ENCODE measurements around the gene SELL.
"Not testable (repeated sequence)": the region's sequence is repeated elsewhere in the genome, so short reads cannot be mapped to it uniquely, and the experiment has no call there.

The SELL gene

DNA sequence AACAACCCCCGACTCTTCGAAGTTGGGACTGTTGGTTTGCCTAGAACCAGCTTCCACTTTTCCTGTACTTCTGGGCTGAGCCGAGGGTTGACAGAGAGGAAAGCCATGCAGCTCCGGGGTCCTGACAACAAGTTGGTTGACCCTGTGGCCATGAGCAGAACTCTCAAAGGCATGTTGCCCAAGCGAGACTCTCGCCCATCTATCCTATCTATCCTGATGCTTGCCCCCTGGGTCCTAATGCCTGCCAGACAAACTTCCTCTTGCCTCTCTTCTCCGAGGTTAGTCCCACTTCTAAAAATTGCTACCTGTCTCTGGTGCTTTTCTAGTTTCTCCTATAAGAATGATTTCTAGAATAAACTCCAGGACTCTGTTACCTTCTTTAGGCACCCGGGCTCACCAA, 48.7 kb downstream of the SELL start:
- not testable (repeated sequence) for FAIRE-seq

DNA sequence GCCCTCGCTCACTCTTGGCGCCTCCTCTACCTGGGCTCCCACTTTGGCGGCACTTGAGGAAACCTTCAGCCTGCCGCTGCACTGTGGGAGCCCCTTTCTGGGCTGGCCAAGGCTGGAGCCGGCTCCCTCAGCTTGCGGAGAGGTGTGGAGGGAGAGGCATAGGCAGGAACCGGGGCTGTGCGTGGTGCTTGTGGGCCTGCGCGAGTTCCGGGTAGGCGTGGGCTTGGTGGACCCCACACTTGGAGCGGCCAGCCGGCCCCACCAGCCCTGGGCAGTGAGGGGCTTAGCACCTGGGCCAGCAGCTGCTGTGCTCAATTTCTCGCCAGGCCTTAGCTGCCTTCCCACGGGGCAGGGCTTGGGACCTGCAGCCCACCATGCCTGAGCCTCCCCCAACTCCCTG, 50.4 kb downstream of the SELL start:
- FAIRE-seq = not testable (repeated sequence)

DNA sequence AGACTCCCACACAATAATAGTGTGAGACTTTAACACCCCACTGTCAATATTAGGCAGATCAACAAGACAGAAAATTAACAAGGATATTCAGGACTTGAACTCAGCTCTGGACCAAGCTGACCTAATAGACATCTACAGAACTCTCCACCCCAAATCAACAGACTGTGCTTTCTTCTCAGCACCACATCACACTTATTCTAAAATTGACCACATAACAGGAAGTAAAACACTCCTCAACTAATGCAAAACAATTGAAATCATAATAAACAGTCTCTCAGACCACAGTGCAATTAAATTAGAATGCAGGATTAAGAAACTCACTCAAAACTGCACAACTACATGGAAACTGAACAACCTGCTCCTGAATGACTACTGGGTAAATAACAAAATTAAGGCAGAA, 52.6 kb downstream of the SELL start:
- FAIRE-seq = not testable (repeated sequence)

DNA sequence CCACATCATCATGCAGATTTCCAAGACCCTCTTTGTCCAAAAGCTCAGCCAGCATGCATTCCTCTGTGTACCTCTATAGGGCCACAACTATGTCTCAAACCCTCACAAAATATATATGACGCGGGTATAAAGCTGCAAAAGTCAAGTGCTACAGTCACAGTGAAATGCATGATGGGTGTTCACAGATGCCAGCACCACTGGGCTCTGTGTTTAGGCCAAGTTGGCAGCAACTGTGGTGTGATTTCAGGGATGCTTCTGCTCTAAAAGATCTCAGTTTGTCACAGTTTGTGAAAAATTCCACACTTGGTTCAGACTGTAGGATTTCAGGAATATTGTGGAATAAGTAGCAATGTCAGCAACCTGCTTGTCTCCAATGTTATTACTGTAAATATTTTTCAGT, 57.5 kb downstream of the SELL start:
- FAIRE-seq = no peak

DNA sequence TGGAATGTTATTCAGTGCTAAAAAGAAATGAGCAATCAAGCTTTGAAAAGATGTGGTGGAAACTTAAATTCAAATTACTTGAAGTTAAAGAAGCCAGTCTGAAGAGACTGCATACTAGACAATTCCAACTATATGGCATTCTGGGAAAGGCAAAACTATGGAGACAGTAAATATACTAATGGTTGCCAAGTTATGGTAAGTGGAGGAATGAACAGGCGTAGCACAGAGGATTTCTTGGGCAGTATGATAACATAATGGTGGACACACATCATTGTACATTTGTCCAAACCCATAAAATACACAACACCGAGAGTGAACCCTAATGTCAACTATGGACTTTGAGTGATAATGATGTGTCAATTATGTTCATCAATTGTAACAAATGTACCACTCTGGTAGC, 60.4 kb downstream of the SELL start:
- FAIRE-seq = no peak

DNA sequence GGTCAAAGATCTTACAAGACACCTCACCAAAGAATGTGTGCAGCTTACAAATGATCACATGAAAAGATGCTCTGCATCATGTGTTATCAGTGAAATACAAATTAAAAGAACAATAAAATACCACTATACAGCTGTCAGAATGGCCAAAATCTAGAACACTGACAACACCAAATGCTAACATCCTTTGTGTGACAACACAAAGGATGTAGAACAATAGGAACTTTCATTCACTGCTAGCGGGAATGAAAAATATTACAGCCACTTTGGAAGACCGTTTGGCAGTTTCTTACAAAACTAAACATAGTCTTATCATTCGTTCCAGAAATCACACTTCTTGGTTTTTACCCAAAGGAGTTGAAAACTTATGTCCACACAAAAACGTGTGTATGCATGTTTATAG, 60.9 kb downstream of the SELL start:
- FAIRE-seq = no peak

DNA sequence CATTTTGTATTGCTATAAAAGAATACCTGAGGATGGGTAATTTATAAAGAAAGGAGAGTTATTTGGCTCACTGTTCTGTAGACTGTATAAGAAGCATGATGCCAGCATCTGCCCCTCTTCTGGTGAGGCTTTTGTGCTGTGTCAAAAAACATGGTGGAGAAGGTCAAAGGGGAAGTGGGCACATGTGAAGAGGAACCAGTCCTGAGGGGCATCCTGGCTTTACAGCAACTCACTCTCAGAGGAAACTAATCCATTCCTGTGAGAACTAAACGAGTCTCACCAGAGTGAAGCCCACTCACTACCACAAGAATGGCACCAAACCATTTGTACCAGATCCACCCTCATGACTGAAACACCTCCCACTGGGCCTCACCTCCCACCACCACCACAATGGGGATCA, 62.7 kb downstream of the SELL start:
- FAIRE-seq = no peak

DNA sequence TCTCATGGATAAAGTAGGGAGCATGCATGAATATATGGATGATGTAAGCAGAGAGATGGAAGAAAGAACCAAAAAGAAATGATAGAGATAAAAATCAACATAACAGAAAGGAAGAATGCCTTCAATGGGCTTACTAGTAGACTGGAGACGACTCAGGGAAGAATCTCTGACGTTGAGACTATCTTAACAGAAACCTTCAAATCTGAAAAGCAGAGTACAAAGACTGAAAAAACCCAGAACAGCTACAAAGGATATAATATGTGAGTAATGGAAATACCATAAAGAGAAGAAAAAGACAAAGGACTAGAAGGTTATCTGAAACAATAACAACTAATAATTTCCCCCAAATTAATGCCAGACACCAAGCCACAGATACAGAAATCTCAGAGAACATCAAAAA, 63.2 kb downstream of the SELL start:
- no peak for FAIRE-seq

DNA sequence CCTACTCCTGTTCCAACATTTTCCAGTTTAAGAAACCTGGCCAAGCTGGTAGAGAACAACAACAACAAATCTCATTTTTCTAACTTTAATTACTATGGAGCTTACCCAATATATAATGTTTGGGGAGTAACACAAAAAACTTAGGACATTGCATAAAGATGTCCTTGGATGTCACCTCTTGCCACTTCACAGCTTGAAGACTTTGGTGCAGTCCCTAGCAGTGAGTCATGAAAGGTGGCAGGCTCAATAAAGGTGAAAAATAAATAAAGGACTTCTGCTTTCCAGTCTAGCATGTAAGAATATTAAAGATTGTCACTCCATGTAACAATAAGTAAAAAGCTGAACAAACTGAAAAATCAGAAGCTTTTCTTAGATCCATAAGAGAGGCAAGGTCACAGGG, 63.9 kb downstream of the SELL start:
- FAIRE-seq = no peak

DNA sequence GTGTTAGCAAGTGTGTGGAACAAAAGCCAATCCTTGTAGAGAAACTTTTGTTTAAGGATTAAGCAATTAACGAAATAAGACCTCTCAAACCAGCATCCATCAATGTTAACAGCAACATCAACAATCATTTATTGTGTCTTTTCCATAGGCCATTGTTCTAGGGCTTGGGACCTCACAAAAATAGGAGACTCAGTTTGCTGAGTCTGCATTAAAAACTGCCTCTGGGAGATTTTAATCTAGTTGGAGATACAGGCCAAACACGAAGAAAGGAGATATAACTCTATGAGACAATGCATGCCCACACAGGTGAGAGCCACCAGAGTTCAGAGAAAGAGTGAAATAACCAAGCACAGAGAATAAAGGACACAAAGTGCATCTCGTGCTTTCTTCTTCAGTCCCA, 67.1 kb downstream of the SELL start:
- FAIRE-seq = no peak
